ENCODE measurements around the gene NMRK1.

The NMRK1 gene

GRCh38 chr9:75101004-75101588 is 13.1 kb upstream of the NMRK1 start:
- DNase-seq, result no peak

GRCh38 chr9:75096796-75097195 is 8.8 kb upstream of the NMRK1 start:
- no peak for DNase-seq

GRCh38 chr9:75092766-75093165 is 4.8 kb upstream of the NMRK1 start:
- DNase-seq, result no peak

GRCh38 chr9:75090579-75090978 is 2.6 kb upstream of the NMRK1 start:
- DNase-seq, result no peak

GRCh38 chr9:75089373-75089766 is 1.4 kb upstream of the NMRK1 start:
- no peak for DNase-seq

- peak; percentile 66 for DNase-seq
Measured at GRCh38 chr9:75088646-75089372, 854 bp upstream of the NMRK1 start.

- peak; percentile 38 for DNase-seq
Measured at GRCh38 chr9:75087289-75087823, 599 bp downstream of the NMRK1 start.

- DNase-seq, result no peak
Measured at GRCh38 chr9:75086541-75087288, 1.2 kb downstream of the NMRK1 start.

GRCh38 chr9:75085640-75086039 is 2.3 kb downstream of the NMRK1 start:
- no peak for DNase-seq

- no peak for DNase-seq
Measured at GRCh38 chr9:75084081-75084672, 3.8 kb downstream of the NMRK1 start.

- DNase-seq, result no peak
Measured at GRCh38 chr9:75083188-75083970, 4.6 kb downstream of the NMRK1 start.

GRCh38 chr9:75081632-75082031 is 6.3 kb downstream of the NMRK1 start:
- no peak for DNase-seq

- no peak for DNase-seq
Measured at GRCh38 chr9:75072895-75073294, 15.1 kb downstream of the NMRK1 start.

GRCh38 chr9:75071530-75072122 is 16.3 kb downstream of the NMRK1 start:
- peak; percentile 17 for DNase-seq

GRCh38 chr9:75069171-75069570 is 18.8 kb downstream of the NMRK1 start:
- DNase-seq, result no peak

- DNase-seq, result no peak
Measured at GRCh38 chr9:75067894-75068293, 20.1 kb downstream of the NMRK1 start.

GRCh38 chr9:75065510-75065909 is 22.4 kb downstream of the NMRK1 start:
- no peak for DNase-seq

- DNase-seq, result peak; percentile 58
Measured at GRCh38 chr9:75064307-75065025, 23.5 kb downstream of the NMRK1 start.

GRCh38 chr9:75063556-75064305 is 24.2 kb downstream of the NMRK1 start:
- peak; percentile 41 for DNase-seq

GRCh38 chr9:75061169-75061568 is 26.8 kb downstream of the NMRK1 start:
- no peak for DNase-seq
